Keratinocyte (primary cell): ENCODE data around the gene LMNTD1. TPM values are rescaled to one million over a fixed set of nuclear protein-coding genes. Genes with fewer than 3 reads are reported as not detected.

Experiments used
- DNase-seq: peaks from one replicate; pipeline ENCODE4 v3.0.0-alpha.2; 2011; ENCODE audit warnings: low read depth, missing footprints, low spot score
- FAIRE-seq: peaks from 2 replicates; lab custom pipeline; 2011; peaks lifted over from hg19 to GRCh38; lab: Jason Lieb, UNC
- H2AFZ ChIP-seq: 2 replicates; pipeline ENCODE4 v1.6.0; 2012; ENCODE audit warnings: low read length, control low read depth, inconsistent platforms; ENCODE audit not compliant: control insufficient read depth
- H3K27ac ChIP-seq: 2 replicates; pipeline ENCODE4 v1.5.1; 2011; ENCODE audit warnings: low read length; ENCODE audit not compliant: control insufficient read depth, insufficient read depth
- H3K27me3 ChIP-seq: 3 replicates; pipeline ENCODE4 v1.6.0; 2011; ENCODE audit warnings: low read length; ENCODE audit not compliant: control insufficient read depth, insufficient read depth; ENCODE audit errors: extremely low read depth
- H3K36me3 ChIP-seq, 2 experiments: 2 replicates in 1 of 2; 3 replicates in 1 of 2; pipeline ENCODE4 v1.5.1; 2011; ENCODE audit warnings: low read length in 2 of 2, mild to moderate bottlenecking in 1 of 2; ENCODE audit not compliant: control insufficient read depth in 2 of 2, insufficient read depth in 2 of 2; ENCODE audit errors: extremely low read depth in 1 of 2
- H3K4me1 ChIP-seq: 3 replicates; pipeline ENCODE4 v1.5.1; 2011; ENCODE audit warnings: low read length; ENCODE audit not compliant: control insufficient read depth, insufficient read depth; ENCODE audit errors: extremely low read depth
- H3K4me2 ChIP-seq: 3 replicates; pipeline ENCODE4 v1.6.0; 2011; ENCODE audit warnings: low read depth, low read length; ENCODE audit not compliant: control insufficient read depth, insufficient read depth; ENCODE audit errors: extremely low read depth
- H3K4me3 ChIP-seq, 3 experiments: fragments of 200-600 bp in 1 of 3; sonication (generic) in 1 of 3; 2 replicates in 2 of 3; 3 replicates in 1 of 3; pipeline ENCODE4 v1.5.1; 2011 to 2016; ENCODE audit warnings: low read length in 3 of 3, mild to moderate bottlenecking in 3 of 3, control low read depth in 2 of 3, inconsistent platforms in 1 of 3, low read depth in 1 of 3, mixed read lengths in 1 of 3, mixed run types in 1 of 3, moderate library complexity in 1 of 3; ENCODE audit not compliant: control insufficient read depth in 2 of 3, insufficient read depth in 2 of 3; ENCODE audit errors: extremely low read depth in 1 of 3
- H3K79me2 ChIP-seq: 2 replicates; pipeline ENCODE4 v1.6.0; 2012; ENCODE audit warnings: low read length; ENCODE audit not compliant: control insufficient read depth, insufficient read depth
- H3K9ac ChIP-seq: 3 replicates; pipeline ENCODE4 v1.6.0; 2011; ENCODE audit warnings: low read length; ENCODE audit not compliant: control insufficient read depth, insufficient read depth; ENCODE audit errors: extremely low read depth
- H3K9me1 ChIP-seq: 3 replicates; pipeline ENCODE4 v1.6.0; 2011; ENCODE audit warnings: low read length; ENCODE audit not compliant: control insufficient read depth, insufficient read depth; ENCODE audit errors: extremely low read depth
- H3K9me3 ChIP-seq: 2 replicates; pipeline ENCODE4 v1.5.1; 2012; ENCODE audit warnings: low read depth, low read length; ENCODE audit not compliant: control insufficient read depth
- H4K20me1 ChIP-seq: 3 replicates; pipeline ENCODE4 v1.6.0; 2011; ENCODE audit warnings: low read length; ENCODE audit not compliant: control insufficient read depth, insufficient read depth; ENCODE audit errors: extremely low read depth
- CTCF ChIP-seq, 3 experiments: IDR thresholded peaks in 1 of 3; conservative IDR thresholded peaks in 1 of 3; optimal IDR thresholded peaks in 1 of 3; 2 replicates in 2 of 3; 3 replicates in 1 of 3; pipeline versions ENCODE3 to v1.5.1; 2011; ENCODE audit warnings: low read length in 3 of 3, mild to moderate bottlenecking in 3 of 3, moderate library complexity in 2 of 3, control low read depth in 1 of 3, inconsistent platforms in 1 of 3; ENCODE audit not compliant: insufficient read depth in 2 of 3; ENCODE audit errors: extremely low read depth in 1 of 3
- EZH2 ChIP-seq: IDR thresholded peaks from one replicate; pipeline ENCODE4 v1.6.1; 2012; ENCODE audit warnings: inconsistent platforms, mild to moderate bottlenecking, low read length, moderate library complexity
- dilution Hi-C: fragments of 300-500 bp; cut with MboI; formaldehyde crosslinking; loops from one replicate; pipeline ENCODE4 v1.7.0; 2020; ENCODE audit warnings: low sequenced_read_pairs; ENCODE audit not compliant: extremely low pct_ligation_motif_present
- polyA plus RNA-seq, 5 experiments: library from polyadenylated mRNA; depleted of rRNA in 3 of 5; stranded (reverse) in 3 of 5; stranded (forward) in 1 of 5; unstranded in 1 of 5; fragments of >200 nt; gene quantifications; 1 replicate in 1 of 5; 2 replicates in 3 of 5; 3 replicates in 1 of 5; pipeline versions ENCODE4 v1.2.1 to v1.2.3, GENCODE V29; 2011 to 2012; ENCODE audit warnings: missing spikeins in 2 of 5, low read depth in 1 of 5, low replicate concordance in 1 of 5

LMNTD1 gene
- polyA plus RNA-seq, 1 donor (not counting 4 experiments of a cell fraction or from before 2014, with no cell fraction given), result 0.42 TPM

GRCh38 chr12:25566202-25566949, 13.3 kb upstream of the LMNTD1 start:
- Histone ChIP-seq H3K4me3 (no peak overlapping the region), H3K9ac (no peak overlapping the region), H3K27ac (no peak overlapping the region), H3K9me3 (no peaks in the 10 kb centered on the region), H3K27me3 (no peaks in the 10 kb centered on the region), H3K79me2 (no peaks in the 10 kb centered on the region), H3K4me2 (no peak overlapping the region), H3K9me1 (no peaks in the 10 kb centered on the region), H3K4me1 (no peaks in the 10 kb centered on the region), H2AFZ (peak overlapping the region; percentile 8), H3K36me3 (no peaks in the 10 kb centered on the region), H4K20me1 (no peaks in the 10 kb centered on the region)
- dilution Hi-C loops, result no loop called here
- DNase-seq (no peak), FAIRE-seq (no peak)
- TF ChIP-seq EZH2 (no peak), CTCF (optimal IDR thresholded peaks at IDR 0.05 in 1 of 3, IDR thresholded peaks at IDR 0.05 in 1 of 3, conservative IDR thresholded peaks at IDR 0.05 in 1 of 3; ENCODE audit: extremely low read depth in 1 of 3, insufficient read depth in 2 of 3, low read length in 3 of 3) (no peak)

- no peaks in the 10 kb centered on the region for H3K79me2 ChIP-seq
- H3K9me3 ChIP-seq, result no peaks in the 10 kb centered on the region
- no peaks in the 10 kb centered on the region for H4K20me1 ChIP-seq
- FAIRE-seq (no peak), DNase-seq (no peak)
- H3K9ac ChIP-seq, result no peak overlapping the region
- H3K9me1 ChIP-seq, result no peaks in the 10 kb centered on the region
- no peak overlapping the region for H3K4me2 ChIP-seq
- H3K27ac ChIP-seq, result no peak overlapping the region
- no peak overlapping the region for H2AFZ ChIP-seq
- no peak overlapping the region for H3K4me3 ChIP-seq
- dilution Hi-C loops, result no loop called here
- no peaks in the 10 kb centered on the region for H3K4me1 ChIP-seq
- H3K36me3 ChIP-seq, result no peaks in the 10 kb centered on the region
- TF ChIP-seq EZH2 (no peak), CTCF (optimal IDR thresholded peaks at IDR 0.05 in 1 of 3, IDR thresholded peaks at IDR 0.05 in 1 of 3, conservative IDR thresholded peaks at IDR 0.05 in 1 of 3; ENCODE audit: extremely low read depth in 1 of 3, insufficient read depth in 2 of 3, low read length in 3 of 3) (no peak)
- H3K27me3 ChIP-seq, result no peaks in the 10 kb centered on the region
These were observed 5.5 kb upstream of the LMNTD1 start for GRCh38 chr12:25558586-25558985.
